NCI-H2196 (cell line): ENCODE measurements around the gene RASSF8.

Experiments used
- DNase-seq: peaks from one replicate; lab custom pipeline; 2025; ENCODE audit not compliant: unreplicated experiment; lab: John Stamatoyannopoulos, UW

RASSF8 gene

DNA sequence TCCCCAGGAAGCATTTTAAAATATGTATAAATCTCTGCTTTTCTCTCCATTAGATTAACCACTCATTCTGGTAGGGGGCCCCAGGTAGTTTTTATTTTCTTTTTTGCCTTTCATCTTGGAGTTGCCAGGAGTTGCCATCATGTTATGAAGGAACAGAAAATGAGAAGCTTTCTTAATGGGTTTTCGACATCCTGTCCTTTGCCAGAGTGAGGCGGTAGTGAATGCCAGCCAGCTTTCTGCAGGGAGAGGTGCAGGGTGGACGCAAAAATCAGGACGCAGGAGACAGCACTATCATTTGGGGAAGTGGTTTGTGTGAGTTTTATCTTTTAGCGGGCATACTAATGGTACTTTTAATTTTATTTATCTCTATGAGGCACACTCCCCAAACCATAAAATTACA is 1.7 kb downstream of the RASSF8 start:
- no peak for DNase-seq

DNA sequence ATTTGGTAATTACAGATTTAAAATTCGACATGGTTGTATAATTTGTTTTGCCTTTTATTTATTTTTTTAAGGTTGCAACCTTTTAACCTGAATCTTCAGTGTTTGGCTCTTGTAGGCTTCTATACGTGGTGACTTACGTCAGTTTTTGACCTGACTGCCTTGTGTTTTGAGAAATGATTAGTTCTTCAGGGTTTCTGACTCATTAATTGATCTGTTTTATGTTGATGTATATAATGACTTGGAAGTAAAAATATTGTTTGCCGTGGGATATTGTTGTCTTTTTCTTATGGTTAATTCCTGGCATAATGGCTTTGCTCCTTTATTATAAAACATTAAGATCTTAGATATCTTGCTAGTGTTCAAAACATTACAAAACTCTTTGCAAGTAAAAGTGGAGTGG is 2.5 kb downstream of the RASSF8 start:
- DNase-seq, result no peak

DNA sequence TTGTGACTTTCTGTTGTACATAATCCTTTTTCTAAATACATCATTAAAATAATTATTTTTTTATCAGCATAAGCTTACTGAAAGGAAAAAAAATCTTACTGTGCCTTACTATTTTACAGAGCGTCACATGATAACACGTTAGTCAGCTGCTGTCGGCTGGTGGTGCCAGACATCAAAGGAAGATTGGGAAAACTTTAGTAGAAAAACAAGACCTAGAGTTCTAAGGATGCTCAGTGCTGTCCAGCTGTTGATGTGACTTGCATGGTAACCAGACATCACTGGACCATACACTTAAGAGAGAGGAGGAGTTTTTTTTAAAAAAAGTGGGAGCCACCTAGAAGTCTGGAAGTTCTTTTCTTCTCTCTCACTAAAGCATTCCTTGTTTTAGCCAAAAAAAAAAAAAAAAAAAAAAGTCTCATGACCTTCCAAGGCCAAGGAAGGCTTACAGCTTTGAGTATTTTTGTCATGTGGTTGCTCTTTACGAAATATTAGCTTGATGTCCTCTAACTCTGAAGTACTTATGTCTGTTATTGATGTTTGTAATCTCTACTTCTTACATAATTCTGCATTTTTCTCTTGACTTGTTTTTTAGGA is 4.5 kb downstream of the RASSF8 start:
- DNase-seq, result no peak

DNA sequence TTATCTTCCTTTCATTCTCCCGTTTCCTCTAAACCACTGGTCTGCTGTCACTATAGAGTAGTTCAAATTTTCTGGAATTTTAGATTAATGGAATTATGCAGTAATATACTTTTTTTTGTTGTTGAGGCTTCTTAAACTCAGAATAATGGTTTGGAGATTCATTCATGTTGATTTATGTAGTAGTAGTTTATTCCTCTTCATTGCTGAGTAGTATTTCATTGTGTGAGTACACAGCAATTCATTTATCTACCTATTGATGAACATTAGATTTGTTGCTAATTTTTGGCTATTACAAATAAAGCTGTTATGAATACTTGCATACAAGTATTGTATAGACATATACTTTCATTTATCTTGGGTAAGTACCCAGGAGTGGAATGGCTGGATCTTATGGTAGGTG is 7.2 kb downstream of the RASSF8 start:
- DNase-seq, result no peak

DNA sequence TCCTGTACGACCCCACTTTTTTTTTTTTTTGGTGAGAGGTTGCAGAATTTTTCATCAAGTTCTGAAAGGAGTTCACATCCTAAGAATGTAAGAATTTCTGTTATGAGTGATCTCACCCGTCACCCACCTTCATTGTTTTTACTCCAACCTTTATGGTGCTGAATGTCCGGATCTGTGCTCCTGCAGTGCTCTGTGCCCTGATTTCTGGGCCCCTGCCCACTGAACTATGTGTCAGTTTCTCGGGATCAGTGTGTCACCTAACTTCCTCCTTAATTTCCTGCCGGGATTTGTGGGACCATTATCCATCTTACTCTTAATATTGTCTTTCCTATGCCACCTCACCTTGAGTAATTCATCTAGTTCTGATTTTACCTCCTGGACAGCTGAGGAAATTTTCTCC is 11.6 kb downstream of the RASSF8 start:
- no peak for DNase-seq

DNA sequence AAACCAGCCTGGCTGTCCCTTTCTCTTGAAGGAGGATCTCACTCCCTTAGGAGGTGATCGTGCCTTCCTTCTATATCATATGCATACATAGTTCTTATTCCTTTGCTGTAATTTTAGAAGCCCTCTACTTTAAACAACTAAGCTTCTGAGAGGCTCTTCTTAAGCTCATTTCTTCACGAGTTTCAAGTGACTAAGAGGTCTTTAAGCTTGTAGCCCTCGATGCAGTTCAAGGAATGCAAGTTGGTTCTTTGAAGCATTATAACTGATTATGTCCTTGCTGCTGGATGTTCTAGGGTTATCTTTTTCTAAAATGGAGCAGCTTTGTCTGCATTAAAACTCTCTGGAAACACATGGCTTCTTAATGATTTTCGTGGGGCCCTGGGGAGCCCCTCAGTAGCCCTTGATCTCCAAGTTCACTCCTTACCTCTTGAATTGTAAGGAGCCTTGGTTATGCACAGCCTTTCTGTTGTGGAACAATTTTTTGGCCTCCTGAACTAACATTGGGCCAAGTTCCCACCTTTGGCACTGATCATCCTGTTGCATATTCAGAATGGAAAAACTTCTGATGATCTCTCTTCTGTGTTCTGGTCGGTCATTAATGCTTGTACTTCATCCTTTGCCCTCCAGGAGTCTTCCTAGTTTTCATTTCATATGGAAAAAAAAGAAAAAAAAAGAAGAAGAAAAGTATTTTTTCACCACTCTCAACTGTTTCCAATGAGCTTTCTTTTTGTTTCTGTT is 12.6 kb downstream of the RASSF8 start:
- no peak for DNase-seq

DNA sequence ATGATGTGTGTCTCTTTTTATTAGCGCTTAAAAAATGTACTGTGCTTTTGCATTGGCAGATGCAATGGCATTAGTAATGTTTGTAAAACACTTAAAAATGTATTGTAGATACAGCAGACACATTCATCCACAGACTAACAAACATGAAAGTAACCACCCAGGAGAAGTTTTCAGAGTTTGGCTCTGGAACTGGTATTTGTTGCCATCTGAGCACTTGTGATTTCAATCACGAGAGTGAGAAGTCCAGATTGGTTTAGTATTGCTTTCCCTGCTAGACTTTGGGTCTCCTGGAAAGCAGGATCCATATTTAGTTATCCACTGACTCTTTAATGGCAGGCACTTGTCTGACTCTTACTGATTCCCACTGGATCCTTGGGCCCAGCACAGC is 13.2 kb downstream of the RASSF8 start:
- DNase-seq, result no peak

DNA sequence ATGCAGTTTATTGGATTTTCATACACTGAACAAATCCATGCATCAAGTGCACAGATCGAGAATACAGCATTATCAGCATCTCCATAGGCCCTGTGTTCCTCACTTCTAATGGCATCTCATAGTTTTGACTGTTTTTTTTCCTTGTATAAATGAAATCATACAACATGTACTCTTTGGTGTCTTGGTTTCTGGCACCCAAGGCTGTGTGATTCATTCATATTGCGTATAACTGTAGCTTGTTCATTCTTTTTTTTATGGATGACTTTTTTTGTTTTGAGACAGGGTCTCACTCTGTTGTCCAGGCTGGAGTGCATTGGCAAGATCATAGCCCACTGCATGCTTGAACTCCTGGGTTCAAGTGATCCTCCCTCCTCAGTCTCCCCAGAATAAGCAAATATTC is 14.3 kb downstream of the RASSF8 start:
- no peak for DNase-seq

DNA sequence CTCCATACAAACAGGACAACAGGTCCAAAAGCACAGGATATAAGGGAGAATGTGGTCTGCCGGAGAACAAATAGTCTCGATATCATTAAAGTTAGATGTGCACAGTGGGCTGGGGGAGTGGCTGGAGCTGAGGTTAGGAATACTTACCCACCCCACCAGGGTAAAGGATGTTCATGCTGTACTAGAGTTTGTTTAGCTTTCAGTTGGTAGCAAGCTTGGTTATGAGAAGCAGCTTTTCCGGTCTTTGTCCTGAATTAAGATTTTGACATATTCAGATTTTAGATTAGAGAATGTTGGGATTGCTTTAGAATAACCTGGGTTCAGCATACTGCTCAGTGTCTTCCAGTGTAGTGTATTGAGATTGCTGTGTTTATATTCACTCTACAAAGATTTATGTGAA is 16.7 kb downstream of the RASSF8 start:
- no peak for DNase-seq

DNA sequence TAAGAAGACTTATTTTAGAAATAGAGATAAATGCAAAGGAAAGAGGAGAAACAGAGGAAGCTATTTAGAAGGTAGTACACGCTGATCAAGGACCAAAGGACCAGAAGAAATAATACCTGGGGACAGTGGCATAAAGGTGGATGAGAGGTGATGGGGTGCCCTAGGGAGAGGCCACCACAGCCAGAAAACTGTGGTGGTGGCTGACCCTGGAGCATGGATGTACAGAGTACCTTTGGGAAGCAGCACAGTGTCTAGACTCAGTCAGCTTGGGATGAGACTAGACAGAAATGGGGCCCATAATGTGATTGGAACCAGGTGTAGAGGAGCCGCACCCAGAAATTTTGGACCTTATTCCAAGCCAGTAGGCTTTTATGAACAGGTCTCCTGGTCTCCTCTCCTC is 17.2 kb downstream of the RASSF8 start:
- DNase-seq, result no peak

DNA sequence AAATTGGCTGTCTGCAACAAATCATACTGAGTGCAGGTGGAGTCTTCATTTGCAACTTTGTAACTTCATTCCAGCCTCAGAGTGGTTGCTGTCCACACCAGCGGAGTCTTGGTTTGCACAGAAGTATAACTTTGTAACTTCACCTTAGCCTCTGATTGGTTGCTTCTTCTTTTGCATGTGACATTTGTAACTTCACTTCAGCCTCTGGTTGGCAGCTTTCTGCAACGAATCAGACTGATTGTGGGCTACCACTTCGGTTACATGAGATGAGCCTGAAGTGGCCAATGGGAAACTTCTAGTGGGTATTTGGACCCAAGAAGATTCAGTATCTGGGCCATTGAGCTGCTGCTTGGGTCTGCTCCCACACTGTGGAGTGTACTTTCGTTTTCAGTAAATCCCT is 17.8 kb downstream of the RASSF8 start:
- DNase-seq, result no peak

DNA sequence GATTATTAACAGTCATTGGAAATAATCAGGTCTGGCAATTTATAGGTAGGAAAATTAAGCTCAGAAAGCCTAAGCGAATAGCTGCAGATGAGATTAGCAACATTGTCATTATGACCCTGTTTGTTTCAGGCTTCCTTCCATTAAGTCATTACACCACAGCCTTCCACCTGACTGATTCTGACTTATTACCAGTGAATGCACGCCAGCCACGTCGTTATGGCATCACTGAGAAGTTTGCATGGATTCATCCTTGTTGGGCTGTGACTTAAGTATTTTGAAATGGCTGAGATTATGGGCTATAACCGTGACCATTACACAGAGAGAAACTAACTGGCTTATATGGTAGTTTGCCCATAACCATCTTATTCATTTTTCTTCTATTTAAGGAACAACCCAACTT is 18.6 kb downstream of the RASSF8 start:
- DNase-seq, result no peak

DNA sequence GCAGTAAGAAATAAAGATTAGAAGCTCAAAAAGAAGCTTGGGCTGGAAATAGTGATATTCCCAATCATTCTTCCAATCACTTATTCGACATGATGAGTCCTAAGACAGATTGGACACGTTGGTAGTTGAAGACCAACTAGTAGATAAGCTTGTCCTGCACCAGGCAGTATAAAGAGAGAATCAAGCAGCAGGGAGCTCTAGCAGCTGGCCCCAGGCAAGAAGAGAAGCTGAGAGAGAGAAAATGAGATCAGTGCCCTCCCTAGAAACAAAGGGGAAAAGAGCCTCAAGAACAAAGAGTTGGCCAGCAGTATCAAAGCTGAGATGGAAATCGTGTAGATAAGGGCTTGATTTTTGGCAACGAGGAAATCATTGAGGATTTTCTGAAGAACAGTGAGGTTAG is 20.6 kb downstream of the RASSF8 start:
- no peak for DNase-seq

DNA sequence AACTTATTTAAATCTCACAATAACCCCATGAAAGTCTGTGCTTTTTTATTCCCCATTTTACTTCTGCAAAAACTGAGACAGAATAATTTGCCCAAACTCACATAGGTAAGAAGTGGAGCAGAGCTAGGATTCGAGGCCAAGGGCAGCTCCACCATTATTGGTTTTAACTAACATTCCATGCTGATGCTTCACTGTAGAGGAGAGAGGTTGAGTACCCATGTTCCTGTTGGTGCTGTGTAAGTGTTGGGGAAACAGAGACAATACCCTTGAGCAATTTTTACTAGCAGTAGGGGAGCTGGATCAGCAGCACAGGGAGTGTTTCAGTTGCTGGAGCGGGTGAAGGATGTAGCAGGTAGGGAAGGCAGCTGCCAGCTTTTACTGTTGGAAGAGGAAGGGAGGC is 21.1 kb downstream of the RASSF8 start:
- no peak for DNase-seq

DNA sequence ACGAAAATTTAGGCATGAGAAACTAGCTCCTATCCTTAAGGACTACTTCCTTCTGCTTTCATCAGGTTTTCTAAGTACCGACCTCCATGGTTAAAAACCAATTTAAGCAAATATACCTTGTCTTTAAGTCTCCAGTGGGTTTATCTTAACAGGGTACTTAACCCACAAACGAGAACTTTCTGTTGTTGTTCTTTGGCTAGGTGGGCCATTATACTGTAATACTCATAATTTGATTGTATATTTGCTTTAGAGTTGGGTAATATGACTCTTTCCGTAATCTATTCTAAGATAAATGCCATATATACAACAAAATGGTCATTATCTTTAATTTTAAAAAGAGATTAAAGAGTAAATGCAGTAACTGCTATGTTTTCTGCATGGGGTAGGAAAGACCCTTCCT is 21.6 kb downstream of the RASSF8 start:
- no peak for DNase-seq

DNA sequence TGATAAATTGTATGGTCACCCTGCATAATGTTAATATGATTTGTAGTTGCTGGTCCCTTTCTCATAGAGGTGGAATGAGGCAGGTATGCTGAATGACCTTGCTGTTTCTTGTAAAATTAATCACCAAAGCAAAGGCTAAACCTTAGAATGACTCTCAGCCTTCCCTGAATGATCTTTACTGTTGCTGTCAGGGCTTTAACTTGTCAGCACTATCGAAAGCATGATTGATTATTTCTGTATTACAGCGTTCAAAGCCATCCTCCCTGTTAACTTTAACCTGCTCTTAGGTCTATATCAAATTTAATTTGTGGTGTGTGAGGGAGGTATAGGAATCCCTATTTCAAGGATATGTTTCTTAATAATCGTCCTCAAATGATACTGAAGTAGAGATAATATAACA is 23.1 kb downstream of the RASSF8 start:
- DNase-seq, result no peak

DNA sequence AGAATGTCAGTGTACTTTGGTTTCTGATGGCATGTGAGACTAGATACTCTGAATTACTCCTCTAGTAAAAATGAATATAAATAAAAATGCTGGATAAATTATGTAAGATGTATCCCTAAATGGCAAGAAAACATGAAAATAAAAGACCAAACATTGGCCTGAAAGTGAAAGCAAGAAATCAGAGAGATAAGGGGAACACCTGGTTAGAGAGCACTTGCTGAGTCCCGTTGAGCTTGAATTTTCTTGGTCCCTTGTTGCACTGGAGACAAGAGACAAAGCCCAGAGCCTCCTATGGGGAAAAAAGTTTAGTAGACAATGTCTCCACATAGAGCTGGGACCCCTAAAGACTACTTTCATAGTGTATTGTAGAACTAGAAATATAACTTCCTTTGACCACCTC is 23.9 kb downstream of the RASSF8 start:
- DNase-seq, result no peak

DNA sequence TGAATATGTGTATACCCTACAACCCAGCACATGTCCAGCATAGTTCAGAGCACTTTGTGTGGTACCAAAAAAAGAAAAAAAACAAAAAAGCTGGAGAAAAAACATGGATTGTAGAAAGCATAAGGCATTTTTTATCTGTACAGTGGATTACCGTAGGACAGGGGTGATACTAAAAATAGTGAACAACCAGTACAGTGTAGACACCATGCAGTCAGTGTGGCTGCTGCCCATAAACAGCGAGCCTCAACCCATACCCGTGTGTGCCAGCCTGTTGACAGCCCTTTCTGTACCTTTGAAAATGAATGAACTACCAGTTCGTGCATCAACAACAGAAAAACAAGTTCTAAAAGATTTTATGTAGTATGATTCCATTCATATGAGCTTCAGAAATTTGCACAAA is 25.1 kb downstream of the RASSF8 start:
- DNase-seq, result no peak

DNA sequence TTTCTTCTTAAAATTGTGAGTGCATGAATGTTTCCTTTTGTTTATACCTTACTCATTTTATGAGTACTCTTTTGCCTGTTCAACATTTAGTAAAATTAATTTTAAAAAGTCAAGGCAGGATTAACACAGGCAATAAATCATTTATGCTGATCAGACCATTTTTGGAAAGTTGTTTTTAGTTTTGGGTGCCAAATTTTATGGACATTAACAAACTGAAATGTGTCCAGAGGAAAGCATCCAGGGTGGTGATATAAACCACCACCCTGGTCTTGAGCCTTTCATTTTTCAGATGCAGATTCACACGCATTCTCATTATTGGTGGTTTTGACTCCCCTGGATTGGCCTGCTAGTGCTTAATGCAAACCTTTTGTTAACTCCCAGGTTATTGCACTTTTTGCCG is 26.3 kb downstream of the RASSF8 start:
- no peak for DNase-seq

DNA sequence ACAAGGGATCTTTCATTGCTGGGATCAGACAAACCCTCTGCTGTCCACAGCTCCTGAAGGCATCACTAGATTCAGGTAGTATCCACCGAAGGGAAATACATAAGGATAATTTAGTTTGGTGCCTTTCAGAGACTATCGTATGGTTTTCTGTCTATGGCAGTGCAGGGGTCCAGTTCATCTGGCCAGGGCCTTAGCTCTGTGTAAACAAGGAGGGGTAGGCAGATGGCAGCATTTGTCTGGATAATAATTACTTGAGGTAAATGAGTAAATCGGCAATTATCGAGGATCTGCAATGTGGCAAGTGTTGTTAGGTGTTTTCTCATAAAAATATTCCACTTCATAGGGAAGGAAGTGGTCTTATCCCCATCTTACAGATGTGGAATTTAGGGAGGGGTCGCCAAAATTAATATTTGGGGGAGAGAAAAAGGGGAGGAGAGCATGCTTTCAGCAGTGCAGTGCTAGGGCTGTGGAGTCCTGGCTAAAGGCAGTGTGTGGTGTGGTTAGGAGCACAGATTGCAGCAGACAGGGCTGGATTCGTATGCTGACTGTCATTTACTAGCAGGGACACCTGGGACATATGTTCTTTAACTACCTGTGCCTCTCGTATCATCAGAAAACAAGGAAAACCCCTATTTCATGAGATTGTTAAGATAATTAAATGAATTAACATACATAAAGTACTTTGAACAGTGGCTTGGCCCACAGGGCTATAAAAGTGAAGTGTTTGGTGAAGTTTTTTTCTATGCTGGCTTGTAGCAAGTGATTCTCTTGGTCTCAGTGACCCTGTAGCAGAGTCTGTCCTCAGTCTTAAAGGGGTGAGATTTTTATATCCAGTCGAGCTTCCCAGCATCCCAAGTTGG is 27.1 kb downstream of the RASSF8 start:
- no peak for DNase-seq

DNA sequence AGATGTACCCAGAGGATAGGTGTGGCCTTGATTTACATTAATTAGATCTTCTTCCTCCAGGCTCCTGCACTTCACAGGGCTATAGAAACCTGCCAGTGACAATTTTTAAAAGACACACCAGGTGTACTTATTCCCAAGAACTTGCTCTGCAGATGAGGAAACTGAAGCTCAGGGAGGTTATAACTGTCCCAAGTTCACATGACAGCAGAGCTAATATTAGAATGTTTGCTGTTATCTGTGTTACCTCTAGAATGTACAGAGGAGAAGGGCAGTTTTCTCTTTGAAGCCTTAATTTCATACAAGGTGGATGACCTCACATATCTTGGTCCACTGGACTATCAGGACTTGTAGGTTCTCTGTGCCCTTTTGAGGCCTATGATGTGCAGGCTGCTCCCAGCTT is 27.7 kb downstream of the RASSF8 start:
- no peak for DNase-seq

DNA sequence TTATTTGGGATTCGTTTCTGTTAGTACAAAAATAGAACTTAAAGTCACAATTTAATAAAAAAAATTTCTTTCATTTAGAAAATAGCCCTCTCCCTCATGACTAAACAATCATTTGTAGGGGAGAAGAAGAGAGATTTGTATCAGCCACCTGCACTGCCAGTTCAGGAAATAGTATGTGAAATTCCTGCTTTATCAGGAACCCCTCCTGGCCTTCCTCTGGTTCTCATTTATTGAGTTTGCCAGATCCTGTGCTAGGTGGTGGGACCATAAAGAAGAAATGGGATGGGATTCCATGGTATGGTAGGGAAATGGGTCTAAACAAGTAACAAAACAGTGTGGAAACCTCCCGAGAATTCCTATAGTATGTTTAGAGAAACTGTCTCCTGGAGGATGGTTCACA is 30.0 kb downstream of the RASSF8 start:
- no peak for DNase-seq
